Spleen (tissue), 7 donors: ENCODE measurements around the gene TRPM5.

Experiments
- POLR2A ChIP-seq, 3 donors: fragments of 450-650 bp; IDR thresholded peaks; one replicate each; pipeline ENCODE4 v1.5.1; 2017; ENCODE audit warnings: antibody characterized with exemption in 3 of 3, mild to moderate bottlenecking in 1 of 3
- POLR2AphosphoS5 ChIP-seq, 3 donors: sonication (generic); formaldehyde crosslinking; IDR thresholded peaks; one replicate each; pipeline ENCODE4 v1.5.1; 2017; ENCODE audit warnings: antibody characterized with exemption in 3 of 3
- TF ChIP-seq, protein P1 (sequence below), 11 experiments: fragments of 200-600 bp in 7 of 11; fragments of 450-650 bp in 4 of 11; sonication (generic) in 4 of 11; IDR thresholded peaks in 8 of 11; conservative IDR thresholded peaks in 3 of 11; 1 replicate in 7 of 11; 2 replicates in 4 of 11; pipeline versions ENCODE4 v1.4.0 to v1.8.0; 2016 to 2021; ENCODE audit warnings: antibody characterized with exemption in 11 of 11, inconsistent platforms in 4 of 11, mild to moderate bottlenecking in 1 of 11
- donor health status: DM: no; HTN: no; CAD: no; lungs with moderate emphysema.
- donor health status: DM: no; HTN: no; CAD: no.
- donor health status: DM: no; HTN: no; CAD: no.

DNA sequence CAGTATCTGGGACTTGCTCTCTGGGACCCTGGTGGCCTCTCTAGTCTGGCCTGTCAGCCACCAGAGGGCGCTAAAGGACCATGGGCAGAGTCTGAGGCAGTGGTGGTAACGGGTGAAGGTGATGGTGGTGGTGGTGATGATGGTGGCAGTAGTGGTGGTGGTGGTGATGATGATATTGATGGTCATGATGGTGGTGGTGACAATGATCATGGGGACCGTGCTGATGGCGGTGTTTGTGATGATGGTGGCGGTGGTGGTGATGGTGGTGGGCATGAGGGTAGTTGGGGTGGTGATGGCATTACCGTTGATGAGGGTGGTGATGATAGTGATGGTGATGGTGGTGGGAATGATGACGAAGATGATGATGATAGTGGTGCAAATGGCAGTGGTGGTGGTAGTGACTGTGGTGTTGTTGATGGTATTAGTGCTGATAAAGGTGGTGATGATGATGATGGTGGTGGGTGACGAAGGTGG lies 16.0 kb downstream of the TRPM5 start:
- TF ChIP-seq, protein P1, sequence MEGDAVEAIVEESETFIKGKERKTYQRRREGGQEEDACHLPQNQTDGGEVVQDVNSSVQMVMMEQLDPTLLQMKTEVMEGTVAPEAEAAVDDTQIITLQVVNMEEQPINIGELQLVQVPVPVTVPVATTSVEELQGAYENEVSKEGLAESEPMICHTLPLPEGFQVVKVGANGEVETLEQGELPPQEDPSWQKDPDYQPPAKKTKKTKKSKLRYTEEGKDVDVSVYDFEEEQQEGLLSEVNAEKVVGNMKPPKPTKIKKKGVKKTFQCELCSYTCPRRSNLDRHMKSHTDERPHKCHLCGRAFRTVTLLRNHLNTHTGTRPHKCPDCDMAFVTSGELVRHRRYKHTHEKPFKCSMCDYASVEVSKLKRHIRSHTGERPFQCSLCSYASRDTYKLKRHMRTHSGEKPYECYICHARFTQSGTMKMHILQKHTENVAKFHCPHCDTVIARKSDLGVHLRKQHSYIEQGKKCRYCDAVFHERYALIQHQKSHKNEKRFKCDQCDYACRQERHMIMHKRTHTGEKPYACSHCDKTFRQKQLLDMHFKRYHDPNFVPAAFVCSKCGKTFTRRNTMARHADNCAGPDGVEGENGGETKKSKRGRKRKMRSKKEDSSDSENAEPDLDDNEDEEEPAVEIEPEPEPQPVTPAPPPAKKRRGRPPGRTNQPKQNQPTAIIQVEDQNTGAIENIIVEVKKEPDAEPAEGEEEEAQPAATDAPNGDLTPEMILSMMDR (IDR thresholded peaks at IDR 0.05 in 8 of 11, conservative IDR thresholded peaks at IDR 0.05 in 3 of 11) = peak; percentile 87 to 100 (median 94)
- no peak for TF ChIP-seq POLR2A (IDR thresholded peaks at IDR 0.05)
- no peak for TF ChIP-seq POLR2AphosphoS5 (IDR thresholded peaks at IDR 0.05)
